ENCODE data around the gene ADGRG4.
"Not testable (repeated sequence)": the region's sequence is repeated elsewhere in the genome, so short reads cannot be mapped to it uniquely, and the experiment has no call there.

ADGRG4 gene, protein sequence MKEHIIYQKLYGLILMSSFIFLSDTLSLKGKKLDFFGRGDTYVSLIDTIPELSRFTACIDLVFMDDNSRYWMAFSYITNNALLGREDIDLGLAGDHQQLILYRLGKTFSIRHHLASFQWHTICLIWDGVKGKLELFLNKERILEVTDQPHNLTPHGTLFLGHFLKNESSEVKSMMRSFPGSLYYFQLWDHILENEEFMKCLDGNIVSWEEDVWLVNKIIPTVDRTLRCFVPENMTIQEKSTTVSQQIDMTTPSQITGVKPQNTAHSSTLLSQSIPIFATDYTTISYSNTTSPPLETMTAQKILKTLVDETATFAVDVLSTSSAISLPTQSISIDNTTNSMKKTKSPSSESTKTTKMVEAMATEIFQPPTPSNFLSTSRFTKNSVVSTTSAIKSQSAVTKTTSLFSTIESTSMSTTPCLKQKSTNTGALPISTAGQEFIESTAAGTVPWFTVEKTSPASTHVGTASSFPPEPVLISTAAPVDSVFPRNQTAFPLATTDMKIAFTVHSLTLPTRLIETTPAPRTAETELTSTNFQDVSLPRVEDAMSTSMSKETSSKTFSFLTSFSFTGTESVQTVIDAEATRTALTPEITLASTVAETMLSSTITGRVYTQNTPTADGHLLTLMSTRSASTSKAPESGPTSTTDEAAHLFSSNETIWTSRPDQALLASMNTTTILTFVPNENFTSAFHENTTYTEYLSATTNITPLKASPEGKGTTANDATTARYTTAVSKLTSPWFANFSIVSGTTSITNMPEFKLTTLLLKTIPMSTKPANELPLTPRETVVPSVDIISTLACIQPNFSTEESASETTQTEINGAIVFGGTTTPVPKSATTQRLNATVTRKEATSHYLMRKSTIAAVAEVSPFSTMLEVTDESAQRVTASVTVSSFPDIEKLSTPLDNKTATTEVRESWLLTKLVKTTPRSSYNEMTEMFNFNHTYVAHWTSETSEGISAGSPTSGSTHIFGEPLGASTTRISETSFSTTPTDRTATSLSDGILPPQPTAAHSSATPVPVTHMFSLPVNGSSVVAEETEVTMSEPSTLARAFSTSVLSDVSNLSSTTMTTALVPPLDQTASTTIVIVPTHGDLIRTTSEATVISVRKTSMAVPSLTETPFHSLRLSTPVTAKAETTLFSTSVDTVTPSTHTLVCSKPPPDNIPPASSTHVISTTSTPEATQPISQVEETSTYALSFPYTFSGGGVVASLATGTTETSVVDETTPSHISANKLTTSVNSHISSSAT (N-terminal part only)

GRCh38 chrX:136300721-136301120 lies at the start of gene ADGRG4:
ADGRG4 (plus strand) TSS chrX:136300963; CDS start chrX:136308778, 7,815 bp downstream.
- DNase-seq (ENCODE audit: low read depth), result not testable (repeated sequence)

DNA sequence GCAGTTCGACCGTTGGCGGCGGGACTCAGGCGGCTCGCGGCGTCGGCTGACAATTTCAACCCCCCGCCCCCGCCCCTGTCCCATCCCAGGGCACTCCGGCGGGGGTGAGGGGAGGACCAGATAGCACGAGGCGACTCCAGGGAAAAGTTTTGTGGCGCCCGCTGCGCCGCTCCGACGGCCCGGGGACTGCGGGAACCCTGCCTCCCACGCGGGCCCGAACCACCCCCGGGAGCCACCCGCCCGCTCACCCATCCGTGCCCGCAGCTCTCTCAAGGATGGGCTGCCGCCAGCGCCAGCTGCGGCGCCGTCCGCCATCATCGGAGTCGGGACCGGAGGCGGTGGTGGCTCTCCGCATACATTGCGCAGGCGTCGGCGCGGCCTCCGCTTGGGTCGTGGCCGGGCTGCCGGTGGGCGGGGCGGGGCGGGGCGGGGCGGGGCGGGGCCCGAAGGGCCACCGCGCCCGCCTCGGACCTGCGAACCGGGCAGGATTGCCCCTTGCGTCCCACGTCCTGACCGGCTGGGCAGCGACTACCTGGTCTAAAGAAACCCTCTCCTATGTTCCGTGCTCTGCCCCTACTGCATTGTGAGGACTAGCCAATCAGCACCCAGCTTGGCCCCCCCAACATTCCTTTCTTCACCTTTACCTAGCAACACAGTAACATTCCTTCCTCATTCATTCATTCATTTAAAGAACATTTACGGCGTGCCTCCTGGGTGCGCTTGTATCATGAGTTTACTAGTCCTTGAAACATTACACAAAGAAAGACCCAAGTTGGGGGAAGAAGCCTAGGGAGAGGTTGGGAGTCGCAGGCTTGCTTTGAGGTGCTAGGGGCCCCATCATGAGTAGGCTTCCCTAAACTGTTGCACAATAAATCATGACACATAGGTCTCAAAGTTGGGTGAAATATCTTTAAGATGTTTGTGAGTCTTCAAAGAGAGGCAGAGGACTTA lies 49.4 kb upstream of the ADGRG4 start, which contains the start of gene MAP7D3:
Gene MAP7D3 (minus strand): TSS at position 360 of the 951 bp plus-strand sequence. CDS start 42 bp downstream, at position 318.
- DNase-seq (ENCODE audit: low read depth), result peak; percentile 29

DNA sequence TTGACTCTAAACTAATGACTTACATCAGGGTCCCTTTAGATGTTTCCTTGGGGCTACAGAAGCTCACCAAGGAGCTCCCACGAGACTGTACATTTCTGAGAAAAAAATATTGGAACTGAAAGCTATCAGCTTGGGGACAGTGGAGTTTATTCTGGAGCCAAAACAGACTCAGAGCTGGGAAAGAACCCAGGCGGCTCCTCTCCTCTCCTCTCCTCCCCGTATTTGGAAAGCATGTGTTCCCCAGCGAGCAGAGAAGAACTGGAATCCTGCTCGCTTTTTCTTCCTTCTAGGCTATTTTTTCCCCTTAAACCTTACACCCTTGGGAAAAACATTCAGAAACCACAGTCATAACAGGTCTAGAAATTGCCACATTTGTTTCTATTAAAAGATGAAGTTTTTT lies 45.2 kb upstream of the ADGRG4 start:
- no peak for DNase-seq (ENCODE audit: low read depth)

DNA sequence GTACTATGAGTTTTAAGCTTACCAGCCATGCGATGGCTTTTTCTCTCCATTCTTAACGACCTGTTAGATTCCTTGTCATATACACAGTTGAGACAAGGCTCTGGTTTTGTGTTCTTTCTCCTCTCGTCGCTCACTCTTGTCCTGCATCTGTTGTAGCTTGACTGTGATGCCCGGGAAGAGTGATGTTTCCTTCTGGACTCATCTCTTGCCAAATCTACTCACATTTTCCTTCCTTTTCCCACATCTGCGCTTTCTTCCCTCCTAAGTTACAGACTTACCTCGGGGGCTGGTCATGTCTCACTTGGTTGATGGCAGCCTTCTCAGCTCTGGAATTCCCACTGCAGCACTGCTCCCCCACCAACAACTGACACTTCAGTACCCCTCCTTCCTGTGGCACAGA lies 44.7 kb upstream of the ADGRG4 start:
- DNase-seq (ENCODE audit: low read depth), result no peak

DNA sequence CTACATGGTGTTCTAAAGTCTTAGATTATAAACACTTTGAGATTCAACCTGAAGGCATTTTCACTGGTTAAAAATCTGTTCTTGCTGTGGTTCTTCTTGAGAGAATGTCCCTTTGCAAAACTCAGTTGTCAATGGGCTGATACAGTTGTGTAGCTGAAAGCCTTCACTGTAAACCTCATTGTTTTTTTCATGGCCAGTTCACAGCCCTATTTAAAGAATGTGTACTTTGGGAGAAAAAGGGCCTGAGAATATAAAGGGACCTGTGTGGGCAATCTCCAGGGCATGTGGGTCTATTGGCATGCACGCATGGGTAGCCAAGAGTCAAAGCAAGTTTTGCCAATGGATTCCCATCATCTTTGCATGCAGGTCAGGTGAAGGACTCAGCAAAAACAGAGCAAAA lies 41.8 kb upstream of the ADGRG4 start:
- no peak for DNase-seq (ENCODE audit: low read depth)

- DNase-seq (ENCODE audit: low read depth), result peak; percentile 51
Measured at GRCh38 chrX:136259543-136259942, 41.2 kb upstream of the ADGRG4 start.

GRCh38 chrX:136260776-136261175 lies 40.0 kb upstream of the ADGRG4 start:
- peak; percentile 17 for DNase-seq (ENCODE audit: low read depth)

GRCh38 chrX:136261321-136261720 lies 39.4 kb upstream of the ADGRG4 start:
- DNase-seq (ENCODE audit: low read depth), result no peak

DNA sequence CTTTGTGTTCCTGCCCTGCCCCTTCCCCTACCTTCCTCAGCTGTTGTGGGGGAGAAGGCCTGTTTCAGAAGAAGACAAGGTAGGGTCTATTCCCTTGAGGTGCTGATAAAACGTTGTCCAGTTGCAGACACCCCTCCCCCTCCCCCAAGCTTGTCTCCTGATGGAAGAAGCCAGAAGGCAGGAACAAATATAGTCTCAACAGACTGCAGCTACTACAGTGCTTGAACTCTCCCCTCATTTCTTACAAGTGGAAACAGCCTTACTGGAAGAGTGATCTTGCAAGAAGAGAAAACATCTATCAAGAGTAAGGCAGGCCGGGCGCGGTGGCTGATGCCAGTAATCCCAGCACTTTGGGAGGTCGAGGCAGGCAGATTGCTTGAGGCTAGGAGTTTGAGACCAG lies 38.5 kb upstream of the ADGRG4 start:
- DNase-seq (ENCODE audit: low read depth), result no peak

DNA sequence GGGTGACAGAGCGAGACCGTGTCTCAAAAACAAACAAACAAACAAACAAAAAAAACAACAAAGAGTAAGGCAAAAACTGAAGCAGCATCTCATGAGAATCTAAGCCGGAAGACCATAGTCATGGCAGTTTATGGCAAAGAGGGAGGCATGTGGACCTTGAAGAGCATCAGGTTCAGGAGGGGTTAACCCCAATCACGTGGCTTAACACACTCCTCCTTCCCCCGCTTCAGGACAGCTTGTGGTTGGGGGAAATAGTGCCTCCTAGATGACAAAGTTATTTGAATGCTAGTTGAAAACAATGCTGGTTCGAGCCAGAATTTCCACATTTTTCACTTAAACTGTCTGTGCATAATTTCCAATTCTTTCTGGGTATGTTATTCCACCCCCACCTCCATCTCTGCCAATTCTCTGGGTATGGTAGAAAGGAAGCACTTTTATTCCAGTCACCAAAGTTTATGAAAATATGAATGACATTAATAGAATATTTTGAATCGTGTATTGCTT lies 37.9 kb upstream of the ADGRG4 start:
- DNase-seq (ENCODE audit: low read depth), result no peak

- no peak for DNase-seq (ENCODE audit: low read depth)
Measured at GRCh38 chrX:136266828-136267227, 33.9 kb upstream of the ADGRG4 start.

DNA sequence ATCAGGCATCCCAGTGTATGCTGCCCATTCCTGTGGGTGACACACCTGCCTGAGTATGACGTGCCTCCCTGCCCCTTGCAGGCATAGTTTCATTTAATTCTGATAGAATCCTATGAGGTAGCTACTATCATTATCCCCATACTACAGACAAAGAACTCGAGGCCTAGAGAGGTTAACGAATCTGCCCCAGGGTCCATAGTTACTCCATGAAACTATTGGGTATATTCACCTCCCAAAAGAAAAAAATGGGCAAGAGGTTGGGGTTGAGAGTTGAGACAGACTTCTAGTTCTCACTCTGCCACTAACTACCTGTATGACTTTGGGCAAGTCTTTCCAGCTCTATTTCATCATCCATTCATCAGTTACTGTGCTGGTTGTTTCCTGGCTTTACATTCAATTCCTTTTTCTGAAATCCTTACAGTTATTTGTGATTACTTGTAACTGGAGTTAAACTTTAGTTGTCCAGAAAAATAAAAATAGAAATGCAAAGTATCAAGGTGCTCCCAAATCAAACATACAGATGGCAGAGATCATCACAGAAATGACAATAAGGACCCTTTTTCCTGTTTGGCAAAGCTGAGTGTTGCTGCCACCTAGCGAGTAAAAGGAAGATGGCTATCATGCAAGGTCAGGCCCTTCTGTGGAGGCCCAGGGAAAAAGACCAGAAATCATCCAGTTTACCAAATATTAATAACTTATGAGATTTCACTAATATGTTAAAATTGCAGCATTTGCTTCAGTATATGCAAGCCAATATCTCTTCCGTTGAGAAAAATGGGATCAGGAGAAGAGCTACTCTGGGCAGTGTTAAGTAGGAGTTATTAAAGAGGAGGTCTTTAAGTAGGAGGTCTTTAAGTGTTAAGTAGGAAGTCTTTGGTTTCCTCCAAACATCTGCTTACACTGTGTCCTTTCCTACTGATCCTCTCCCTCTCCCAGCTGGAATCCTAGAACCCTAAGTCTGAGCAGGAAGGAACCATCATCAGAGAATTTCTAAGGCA lies 32.4 kb upstream of the ADGRG4 start:
- peak; percentile 12 for DNase-seq (ENCODE audit: low read depth)

GRCh38 chrX:136269921-136270320 lies 30.8 kb upstream of the ADGRG4 start:
- DNase-seq (ENCODE audit: low read depth), result no peak

DNA sequence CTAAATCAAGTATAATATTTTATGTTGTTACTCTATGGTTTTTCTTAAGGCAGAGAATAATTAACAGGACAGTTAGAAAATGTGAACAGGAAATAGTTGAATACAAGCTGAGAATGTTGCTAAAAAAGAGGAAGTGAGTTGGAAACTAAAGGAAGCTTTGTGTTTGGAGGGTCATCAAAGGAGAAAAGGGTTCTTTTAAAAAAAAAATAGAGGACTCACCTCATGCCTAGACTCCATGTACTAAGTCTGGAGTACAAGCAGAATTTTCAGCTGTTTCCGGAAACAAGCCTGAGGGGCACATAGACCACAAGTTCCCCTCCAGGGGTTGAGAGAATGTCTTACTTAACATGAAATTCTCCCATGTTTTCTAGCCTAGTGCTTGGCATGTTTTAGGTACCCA lies 29.5 kb upstream of the ADGRG4 start:
- DNase-seq (ENCODE audit: low read depth), result no peak

GRCh38 chrX:136272325-136272724 lies 28.4 kb upstream of the ADGRG4 start:
- DNase-seq (ENCODE audit: low read depth), result peak; percentile 16

GRCh38 chrX:136273986-136274385 lies 26.8 kb upstream of the ADGRG4 start:
- DNase-seq (ENCODE audit: low read depth), result no peak

DNA sequence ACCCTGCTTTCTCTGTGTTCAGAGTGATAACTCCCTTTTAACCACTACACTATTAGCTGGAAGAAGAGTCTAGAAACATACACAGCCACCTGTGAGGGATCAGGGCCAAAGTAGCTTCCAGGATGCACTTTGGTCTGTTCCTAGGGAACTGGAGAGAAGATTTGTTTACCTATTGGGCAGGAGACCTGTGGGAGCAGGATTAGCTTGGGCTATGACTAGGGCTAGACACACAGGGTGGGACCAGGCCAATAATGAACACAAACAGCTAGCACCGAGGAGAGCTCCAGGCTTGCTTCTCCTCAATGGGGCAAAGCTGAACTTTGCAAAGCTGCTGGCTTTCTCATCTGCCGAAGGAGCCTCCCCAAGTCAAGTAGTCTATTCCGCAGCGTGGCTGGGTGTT lies 25.2 kb upstream of the ADGRG4 start:
- no peak for DNase-seq (ENCODE audit: low read depth)

- not testable (repeated sequence) for DNase-seq (ENCODE audit: low read depth)
Measured at GRCh38 chrX:136286375-136286774, 14.4 kb upstream of the ADGRG4 start.

- DNase-seq (ENCODE audit: low read depth), result no peak
Measured at GRCh38 chrX:136291824-136292223, 8.9 kb upstream of the ADGRG4 start.

DNA sequence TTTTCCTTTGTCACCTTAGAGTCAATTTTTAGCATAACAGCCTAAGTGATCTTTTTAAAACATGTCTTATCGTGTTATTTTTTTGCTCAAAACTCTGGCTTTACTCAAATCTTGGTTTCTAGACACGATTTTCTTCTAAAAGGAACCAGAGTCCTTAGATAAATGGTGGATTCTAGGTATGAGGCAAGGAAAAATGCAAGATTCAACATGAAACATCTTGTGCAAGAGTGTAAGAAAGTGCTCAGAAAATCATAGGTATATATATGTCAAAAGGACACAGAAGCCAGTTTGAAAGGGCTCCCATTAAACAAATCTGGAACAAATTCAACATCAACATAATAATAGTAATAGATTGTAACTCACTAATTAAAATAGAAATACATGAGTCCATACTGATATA lies 8.1 kb upstream of the ADGRG4 start:
- DNase-seq (ENCODE audit: low read depth), result no peak

All from amniotic epithelial cell (primary cell).